GM21515 (cell line): ENCODE measurements around the gene NOS1AP.

ENCODE experiments used
- ATAC-seq: cut with Tn5 transposase; IDR thresholded peaks from one replicate; pipeline ENCODE4 v1.9.1; 2021; ENCODE audit not compliant: unreplicated experiment

The NOS1AP gene

GRCh38 chr1:162285149-162285561 lies 215.7 kb downstream of the NOS1AP start:
- no peak for ATAC-seq

GRCh38 chr1:162291000-162291399 lies 221.5 kb downstream of the NOS1AP start:
- ATAC-seq = no peak

GRCh38 chr1:162292422-162292849 lies 222.9 kb downstream of the NOS1AP start:
- no peak for ATAC-seq

- ATAC-seq = no peak
These were observed 223.7 kb downstream of the NOS1AP start for GRCh38 chr1:162293073-162293692.

- no peak for ATAC-seq
These were observed 224.5 kb downstream of the NOS1AP start for GRCh38 chr1:162294015-162294414.

- ATAC-seq = no peak
These were observed 227.7 kb downstream of the NOS1AP start for GRCh38 chr1:162297208-162297607.

GRCh38 chr1:162298266-162298665 lies 228.8 kb downstream of the NOS1AP start:
- ATAC-seq = no peak

- ATAC-seq = no peak
These were observed 229.5 kb downstream of the NOS1AP start for GRCh38 chr1:162299018-162299417.

GRCh38 chr1:162300057-162300917 lies 230.8 kb downstream of the NOS1AP start:
- no peak for ATAC-seq

GRCh38 chr1:162301696-162302095 lies 232.2 kb downstream of the NOS1AP start:
- no peak for ATAC-seq

- ATAC-seq = no peak
These were observed 233.0 kb downstream of the NOS1AP start for GRCh38 chr1:162302306-162303003.

- ATAC-seq = no peak
These were observed 233.5 kb downstream of the NOS1AP start for GRCh38 chr1:162303004-162303344.

GRCh38 chr1:162304736-162305135 lies 235.2 kb downstream of the NOS1AP start:
- no peak for ATAC-seq

- ATAC-seq = no peak
These were observed 236.5 kb downstream of the NOS1AP start for GRCh38 chr1:162305969-162306368.

- ATAC-seq = no peak
These were observed 240.8 kb downstream of the NOS1AP start for GRCh38 chr1:162310337-162310736.

GRCh38 chr1:162314206-162314605 lies 244.7 kb downstream of the NOS1AP start:
- ATAC-seq = no peak

- ATAC-seq = no peak
These were observed 246.2 kb downstream of the NOS1AP start for GRCh38 chr1:162315673-162316072.

GRCh38 chr1:162316187-162316586 lies 246.7 kb downstream of the NOS1AP start:
- ATAC-seq = no peak

GRCh38 chr1:162317621-162318020 lies 248.1 kb downstream of the NOS1AP start:
- ATAC-seq = no peak

- no peak for ATAC-seq
These were observed 250.1 kb downstream of the NOS1AP start for GRCh38 chr1:162319493-162320175.

- ATAC-seq = no peak
These were observed 252.4 kb downstream of the NOS1AP start for GRCh38 chr1:162321809-162322422.
